Vagina (tissue), 2 donors: Measurements from ENCODE around the gene CELF1. TPM values are rescaled to one million over a fixed set of nuclear protein-coding genes. Genes with fewer than 3 reads are reported as not detected.

ENCODE experiments used
- DNase-seq, 2 donors: peaks; one replicate each; pipeline ENCODE4 v3.0.0-alpha.2; 2017; ENCODE audit errors: extremely low spot score in 2 of 2
- H3K27ac ChIP-seq: fragments of 200-600 bp; sonication (generic); one replicate; pipeline ENCODE4 v1.5.1; 2019
- H3K27me3 ChIP-seq: fragments of 200-600 bp; sonication (generic); one replicate; pipeline ENCODE4 v1.5.1; 2019
- H3K36me3 ChIP-seq, 2 donors: fragments of 200-600 bp; sonication (generic); one replicate each; pipeline ENCODE4 v1.5.1; 2017 to 2019
- H3K4me1 ChIP-seq: fragments of 200-600 bp; sonication (generic); one replicate; pipeline ENCODE4 v1.5.1; 2019
- H3K4me3 ChIP-seq, 2 donors: fragments of 200-600 bp; sonication (generic); 1 replicate in 1 of 2; 2 replicates in 1 of 2; pipeline ENCODE4 v1.5.1; 2016 to 2019
- H3K9me3 ChIP-seq: fragments of 200-600 bp; sonication (generic); one replicate; pipeline ENCODE4 v1.5.1; 2019
- CTCF ChIP-seq, 3 experiments: fragments of 450-650 bp in 2 of 3; fragments of 200-600 bp in 1 of 3; sonication (generic) in 1 of 3; IDR thresholded peaks; one replicate each; pipeline ENCODE4 v1.5.1; 2017 to 2019; ENCODE audit warnings: antibody characterized with exemption in 3 of 3, mild to moderate bottlenecking in 2 of 3, moderate library complexity in 2 of 3
- POLR2A ChIP-seq, 2 donors: fragments of 450-650 bp; IDR thresholded peaks; one replicate each; pipeline ENCODE4 v1.6.1; 2017; ENCODE audit warnings: antibody characterized with exemption in 2 of 2, mild to moderate bottlenecking in 2 of 2, moderate library complexity in 2 of 2
- POLR2AphosphoS5 ChIP-seq, 2 donors: sonication (generic); formaldehyde crosslinking; IDR thresholded peaks; one replicate each; pipeline ENCODE4 v1.9.0; 2017; ENCODE audit warnings: antibody characterized with exemption in 2 of 2, mild to moderate bottlenecking in 2 of 2, low read depth in 1 of 2; ENCODE audit not compliant: insufficient read depth in 1 of 2
- intact Hi-C: fragments of 100-400 bp; cut with DNase I; formaldehyde crosslinking; loops from one replicate; pipeline ENCODE4 v1.15.1; 2023
- total RNA-seq: library from RNA; depleted of rRNA; stranded (reverse); fragments of >200 nt; gene quantifications from one replicate; pipeline ENCODE4 v1.2.3, GENCODE V29; 2016

CELF1 gene
- total RNA-seq, 1 donor from 2014 or later, result 100 TPM

GRCh38 chr11:47435687-47436086 lies 117.2 kb downstream of the CELF1 start:
- no peaks in the 10 kb centered on the region for H3K4me1 ChIP-seq
- intact Hi-C loops, result no loop called here
- no peak overlapping the region for H3K27ac ChIP-seq
- H3K36me3 ChIP-seq, result no peaks in the 10 kb centered on the region
- no peaks in the 10 kb centered on the region for H3K9me3 ChIP-seq
- no peaks in the 10 kb centered on the region for H3K27me3 ChIP-seq
- H3K4me3 ChIP-seq, result no peak overlapping the region
- no peak for TF ChIP-seq POLR2A (IDR thresholded peaks at IDR 0.05)
- no peak for TF ChIP-seq CTCF (IDR thresholded peaks at IDR 0.05)
- TF ChIP-seq POLR2AphosphoS5 (IDR thresholded peaks at IDR 0.05; ENCODE audit: insufficient read depth in 1 of 2, low read depth in 1 of 2), result no peak
- no peak for DNase-seq

GRCh38 chr11:47434011-47434786 lies 118.7 kb downstream of the CELF1 start:
- Histone ChIP-seq H3K4me3 (no peak overlapping the region), H3K9me3 (no peaks in the 10 kb centered on the region), H3K36me3 (no peaks in the 10 kb centered on the region), H3K4me1 (no peaks in the 10 kb centered on the region), H3K27ac (peak overlapping the region; percentile 24), H3K27me3 (no peaks in the 10 kb centered on the region)
- intact Hi-C loops, result no loop called here
- no peak for DNase-seq
- TF ChIP-seq POLR2AphosphoS5 (IDR thresholded peaks at IDR 0.05; ENCODE audit: insufficient read depth in 1 of 2, low read depth in 1 of 2) (no peak), POLR2A (IDR thresholded peaks at IDR 0.05) (no peak), CTCF (IDR thresholded peaks at IDR 0.05) (no peak)

- H3K4me1 ChIP-seq, result no peaks in the 10 kb centered on the region
- no peak for DNase-seq
- no peak overlapping the region for H3K27ac ChIP-seq
- H3K36me3 ChIP-seq, result no peaks in the 10 kb centered on the region
- intact Hi-C loops, result no loop called here
- TF ChIP-seq POLR2AphosphoS5 (IDR thresholded peaks at IDR 0.05; ENCODE audit: insufficient read depth in 1 of 2, low read depth in 1 of 2), result no peak
- TF ChIP-seq POLR2A (IDR thresholded peaks at IDR 0.05), result no peak
- no peak for TF ChIP-seq CTCF (IDR thresholded peaks at IDR 0.05)
- H3K4me3 ChIP-seq, result no peak overlapping the region
- no peaks in the 10 kb centered on the region for H3K27me3 ChIP-seq
- no peaks in the 10 kb centered on the region for H3K9me3 ChIP-seq
Measured at GRCh38 chr11:47433157-47433556, 119.8 kb downstream of the CELF1 start.

GRCh38 chr11:47431356-47432083 lies 121.4 kb downstream of the CELF1 start:
- TF ChIP-seq CTCF (IDR thresholded peaks at IDR 0.05) (no peak), POLR2A (IDR thresholded peaks at IDR 0.05) (no peak), POLR2AphosphoS5 (IDR thresholded peaks at IDR 0.05; ENCODE audit: insufficient read depth in 1 of 2, low read depth in 1 of 2) (no peak)
- H3K9me3 ChIP-seq, result no peaks in the 10 kb centered on the region
- intact Hi-C loops, result no loop called here
- DNase-seq, result no peak
- no peak overlapping the region for H3K27ac ChIP-seq
- H3K27me3 ChIP-seq, result no peaks in the 10 kb centered on the region
- peaks cover 6% of the 10 kb centered on the region for H3K4me1 ChIP-seq
- no peak overlapping the region for H3K4me3 ChIP-seq
- H3K36me3 ChIP-seq, result no peaks in the 10 kb centered on the region

GRCh38 chr11:47430524-47430923 lies 122.4 kb downstream of the CELF1 start:
- no peak for TF ChIP-seq POLR2AphosphoS5 (IDR thresholded peaks at IDR 0.05; ENCODE audit: insufficient read depth in 1 of 2, low read depth in 1 of 2)
- no peak for TF ChIP-seq CTCF (IDR thresholded peaks at IDR 0.05)
- TF ChIP-seq POLR2A (IDR thresholded peaks at IDR 0.05), result no peak
- Histone ChIP-seq H3K4me3 (no peak overlapping the region), H3K27me3 (no peaks in the 10 kb centered on the region), H3K27ac (no peak overlapping the region), H3K4me1 (peaks cover 6% of the 10 kb centered on the region), H3K36me3 (no peaks in the 10 kb centered on the region), H3K9me3 (no peaks in the 10 kb centered on the region)
- intact Hi-C loops, result no loop called here
- DNase-seq, result no peak
